ENCODE data around the gene CENPP. TPM values are rescaled to one million over a fixed set of nuclear protein-coding genes. Genes with fewer than 3 reads are reported as not detected.

CENPP gene
- total and polyA plus RNA-seq, 3 experiments from 2014 or later: 2.5 to 20.9 (median 19.5) TPM

DNA sequence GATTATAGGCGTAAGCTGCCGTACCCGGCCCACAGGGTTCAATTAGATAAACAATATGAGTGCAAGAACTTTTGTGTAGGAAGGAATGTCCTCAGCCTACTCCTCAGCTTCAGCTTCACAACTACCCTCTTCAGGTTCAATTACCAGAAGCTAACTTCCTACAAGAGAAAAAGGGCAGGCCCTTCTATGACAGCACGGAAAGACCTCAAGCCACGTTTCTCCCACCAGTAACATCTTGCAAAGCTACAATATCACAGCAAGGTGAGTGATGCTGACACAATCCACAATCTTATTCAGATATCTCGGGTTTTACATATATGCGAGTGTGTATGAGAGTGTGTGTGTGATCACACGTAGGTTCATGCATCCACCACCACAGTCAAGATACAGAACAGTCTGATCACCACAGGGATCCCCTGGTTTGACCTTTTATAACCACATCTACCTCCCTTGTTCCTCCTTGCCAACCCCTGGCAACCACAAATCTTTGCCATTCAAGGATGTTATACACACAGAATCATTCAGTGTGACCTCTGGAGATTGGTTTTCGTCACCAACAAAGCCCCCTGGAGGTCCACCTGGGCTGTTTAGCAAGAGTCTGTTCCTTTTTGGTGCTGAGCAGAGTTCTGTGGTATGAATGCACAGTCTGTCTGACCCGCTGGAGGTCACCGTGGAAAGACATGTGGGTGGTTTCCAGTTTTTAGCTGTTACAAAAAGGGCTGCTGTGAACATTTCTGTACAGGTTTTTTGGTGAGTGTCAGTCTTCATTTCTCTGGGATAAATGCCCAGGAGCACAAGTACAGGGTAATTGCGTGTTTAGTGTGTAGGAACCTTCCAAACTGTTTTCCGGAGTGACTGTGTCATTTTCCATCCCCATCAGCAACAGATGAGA lies 305.9 kb downstream of the CENPP start:
- no peaks in the 10 kb centered on the region for H3K9me3 ChIP-seq (ENCODE audit: low read length)
- no peaks in the 10 kb centered on the region for H3K27me3 ChIP-seq (ENCODE audit: insufficient read depth, low read length, poor library complexity, severe bottlenecking)
- Mint-ChIP-seq H3K4me1 (peaks cover 0 to 6% (median 0%) of the 10 kb centered on the region in 3 donors), H3K36me3 (peaks cover 24 to 82% (median 25%) of the 10 kb centered on the region in 3 donors), H3K27me3 (peaks cover 0 to 2% of the 10 kb centered on the region in 2 donors), H3K9me3 (no peaks in the 10 kb centered on the region), H3K4me3 (no peak overlapping the region), H3K27ac (peak overlapping the region in 3 of 8 donors; percentile 22 to 56 (median 38))
- no peak for DNase-seq
- no peak overlapping the region for H3K27ac ChIP-seq (ENCODE audit: low read depth, low read length)
- no peaks in the 10 kb centered on the region for H3K4me1 ChIP-seq (ENCODE audit: insufficient read depth, low read length)
- ChIA-PET POLR2A (interaction anchor here (0.6 kb wide), 1 partner anchor 303 kb away, joined by 4 read pairs; no protein-coding TSS in a partner anchor), CTCF (interaction anchor here (0.7 kb wide), 1 partner anchor 180 kb away, joined by 3 read pairs; no protein-coding TSS in a partner anchor)
- H3K36me3 ChIP-seq (ENCODE audit: insufficient read depth, low read length): peaks cover 17% of the 10 kb centered on the region
- H3K4me3 ChIP-seq (ENCODE audit: low read length): no peak overlapping the region

- H3K36me3 Mint-ChIP-seq: peaks cover 18 to 85% (median 22%) of the 10 kb centered on the region in 3 donors
- Histone ChIP-seq H3K27me3 (ENCODE audit: insufficient read depth, low read length, poor library complexity, severe bottlenecking) (no peaks in the 10 kb centered on the region), H3K4me1 (ENCODE audit: insufficient read depth, low read length) (no peaks in the 10 kb centered on the region), H3K4me3 (ENCODE audit: low read length) (no peak overlapping the region), H3K9me3 (ENCODE audit: low read length) (no peaks in the 10 kb centered on the region), H3K27ac (ENCODE audit: low read depth, low read length) (no peak overlapping the region), H3K36me3 (ENCODE audit: insufficient read depth, low read length) (peaks cover 17% of the 10 kb centered on the region)
- peaks cover 0 to 2% (median 0%) of the 10 kb centered on the region in 3 donors for H3K4me1 Mint-ChIP-seq
- H3K27ac Mint-ChIP-seq: no peak overlapping the region
- H3K27me3 Mint-ChIP-seq: peaks cover 0 to 2% of the 10 kb centered on the region in 2 donors
- no peaks in the 10 kb centered on the region for H3K9me3 Mint-ChIP-seq
- DNase-seq: no peak
- ChIA-PET CTCF (no interaction called here), POLR2A (interaction anchor here (0.6 kb wide), 1 partner anchor 304 kb away, joined by 4 read pairs; no protein-coding TSS in a partner anchor)
- no peak overlapping the region for H3K4me3 Mint-ChIP-seq
These were observed 306.9 kb downstream of the CENPP start for GRCh38 chr9:92632641-92633040.

GRCh38 chr9:92633614-92634278 lies 308.0 kb downstream of the CENPP start:
- Mint-ChIP-seq H3K4me1 (no peaks in the 10 kb centered on the region), H3K36me3 (peaks cover 10 to 85% (median 21%) of the 10 kb centered on the region in 3 donors), H3K27ac (no peak overlapping the region), H3K27me3 (peaks cover 0 to 2% of the 10 kb centered on the region in 2 donors), H3K9me3 (no peaks in the 10 kb centered on the region), H3K4me3 (no peak overlapping the region)
- no peaks in the 10 kb centered on the region for H3K9me3 ChIP-seq (ENCODE audit: low read length)
- ChIA-PET POLR2A (interaction anchor here (0.9 kb wide), 1 partner anchor 39 kb away, joined by 4 read pairs; no protein-coding TSS in a partner anchor), CTCF (interaction anchor here (3.7 kb wide), 1 partner anchor 494 kb away, joined by 19 read pairs; no protein-coding TSS in a partner anchor)
- H3K4me3 ChIP-seq (ENCODE audit: low read length): no peak overlapping the region
- no peak for DNase-seq
- H3K27ac ChIP-seq (ENCODE audit: low read depth, low read length): no peak overlapping the region
- no peaks in the 10 kb centered on the region for H3K4me1 ChIP-seq (ENCODE audit: insufficient read depth, low read length)
- no peaks in the 10 kb centered on the region for H3K27me3 ChIP-seq (ENCODE audit: insufficient read depth, low read length, poor library complexity, severe bottlenecking)
- H3K36me3 ChIP-seq (ENCODE audit: insufficient read depth, low read length): peaks cover 25% of the 10 kb centered on the region

GRCh38 chr9:92634712-92635605 lies 309.2 kb downstream of the CENPP start:
- ChIA-PET POLR2A (interaction anchor here (0.9 kb wide), 1 partner anchor 38 kb away, joined by 4 read pairs; no protein-coding TSS in a partner anchor), CTCF (interaction anchor here (1.2 to 3.7 kb wide), 2 partner anchors 15 to 495 kb away, joined by 3 to 19 read pairs; no protein-coding TSS in a partner anchor)
- peaks cover 0 to 2% of the 10 kb centered on the region in 2 donors for H3K27me3 Mint-ChIP-seq
- H3K4me1 ChIP-seq (ENCODE audit: insufficient read depth, low read length): no peaks in the 10 kb centered on the region
- no peaks in the 10 kb centered on the region for H3K9me3 ChIP-seq (ENCODE audit: low read length)
- peak overlapping the region in 2 of 8 donors; percentile 14 to 32 for H3K27ac Mint-ChIP-seq
- H3K36me3 Mint-ChIP-seq: peaks cover 5 to 87% (median 17%) of the 10 kb centered on the region in 3 donors
- H3K9me3 Mint-ChIP-seq: no peaks in the 10 kb centered on the region
- H3K36me3 ChIP-seq (ENCODE audit: insufficient read depth, low read length): peaks cover 25% of the 10 kb centered on the region
- no peaks in the 10 kb centered on the region for H3K4me1 Mint-ChIP-seq
- no peak overlapping the region for H3K27ac ChIP-seq (ENCODE audit: low read depth, low read length)
- no peak overlapping the region for H3K4me3 Mint-ChIP-seq
- H3K4me3 ChIP-seq (ENCODE audit: low read length): no peak overlapping the region
- DNase-seq: peak; percentile 34 to 66 (median 39)
- no peaks in the 10 kb centered on the region for H3K27me3 ChIP-seq (ENCODE audit: insufficient read depth, low read length, poor library complexity, severe bottlenecking)

- POLR2A ChIA-PET: no interaction called here
- Mint-ChIP-seq H3K27ac (no peak overlapping the region), H3K36me3 (peaks cover 3 to 88% (median 14%) of the 10 kb centered on the region in 3 donors), H3K9me3 (no peaks in the 10 kb centered on the region), H3K27me3 (peaks cover 0 to 2% of the 10 kb centered on the region in 2 donors), H3K4me1 (no peaks in the 10 kb centered on the region), H3K4me3 (no peak overlapping the region)
- no peaks in the 10 kb centered on the region for H3K4me1 ChIP-seq (ENCODE audit: insufficient read depth, low read length)
- peaks cover 31% of the 10 kb centered on the region for H3K36me3 ChIP-seq (ENCODE audit: insufficient read depth, low read length)
- H3K27me3 ChIP-seq (ENCODE audit: insufficient read depth, low read length, poor library complexity, severe bottlenecking): no peaks in the 10 kb centered on the region
- H3K9me3 ChIP-seq (ENCODE audit: low read length): no peaks in the 10 kb centered on the region
- CTCF ChIA-PET: interaction anchor here (1.2 to 3.7 kb wide), 2 partner anchors 15 to 496 kb away, joined by 3 to 19 read pairs; no protein-coding TSS in a partner anchor
- no peak for DNase-seq
- H3K27ac ChIP-seq (ENCODE audit: low read depth, low read length): no peak overlapping the region
- no peak overlapping the region for H3K4me3 ChIP-seq (ENCODE audit: low read length)
These were observed 310.0 kb downstream of the CENPP start for GRCh38 chr9:92635760-92636159.

- Histone ChIP-seq H3K36me3 (ENCODE audit: insufficient read depth, low read length) (peaks cover 37% of the 10 kb centered on the region), H3K9me3 (ENCODE audit: low read length) (no peaks in the 10 kb centered on the region), H3K27ac (ENCODE audit: low read depth, low read length) (no peak overlapping the region), H3K4me3 (ENCODE audit: low read length) (no peak overlapping the region), H3K4me1 (ENCODE audit: insufficient read depth, low read length) (no peaks in the 10 kb centered on the region), H3K27me3 (ENCODE audit: insufficient read depth, low read length, poor library complexity, severe bottlenecking) (no peaks in the 10 kb centered on the region)
- no peak for DNase-seq
- no peak overlapping the region for H3K4me3 Mint-ChIP-seq
- peaks cover 0 to under 1% (median 0%) of the 10 kb centered on the region in 5 donors for H3K9me3 Mint-ChIP-seq
- H3K4me1 Mint-ChIP-seq: no peaks in the 10 kb centered on the region
- H3K36me3 Mint-ChIP-seq: peaks cover 5 to 92% (median 15%) of the 10 kb centered on the region in 3 donors
- peak overlapping the region in 1 of 8 donors; percentile 76 for H3K27ac Mint-ChIP-seq
- POLR2A ChIA-PET: no interaction called here
- CTCF ChIA-PET: interaction anchor here (3.7 kb wide), 1 partner anchor 497 kb away, joined by 19 read pairs; no protein-coding TSS in a partner anchor
- H3K27me3 Mint-ChIP-seq: peaks cover 0 to 2% of the 10 kb centered on the region in 2 donors
These were observed 310.9 kb downstream of the CENPP start for GRCh38 chr9:92636627-92637026.

GRCh38 chr9:92637326-92637725 lies 311.6 kb downstream of the CENPP start:
- Mint-ChIP-seq H3K27ac (peak overlapping the region in 1 of 8 donors; percentile 22), H3K9me3 (peaks cover 0 to 1% (median 0%) of the 10 kb centered on the region in 5 donors), H3K4me3 (no peak overlapping the region), H3K27me3 (peaks cover 0 to 2% of the 10 kb centered on the region in 2 donors), H3K36me3 (peaks cover 6 to 89% (median 15%) of the 10 kb centered on the region in 3 donors), H3K4me1 (no peaks in the 10 kb centered on the region)
- peaks cover 36% of the 10 kb centered on the region for H3K36me3 ChIP-seq (ENCODE audit: insufficient read depth, low read length)
- H3K27ac ChIP-seq (ENCODE audit: low read depth, low read length): no peak overlapping the region
- ChIA-PET CTCF (no interaction called here), POLR2A (no interaction called here)
- H3K4me1 ChIP-seq (ENCODE audit: insufficient read depth, low read length): no peaks in the 10 kb centered on the region
- no peak overlapping the region for H3K4me3 ChIP-seq (ENCODE audit: low read length)
- no peaks in the 10 kb centered on the region for H3K27me3 ChIP-seq (ENCODE audit: insufficient read depth, low read length, poor library complexity, severe bottlenecking)
- no peak for DNase-seq
- H3K9me3 ChIP-seq (ENCODE audit: low read length): no peaks in the 10 kb centered on the region
